Measurements from ENCODE around the gene ARF4. TPM values are rescaled to one million over a fixed set of nuclear protein-coding genes. Genes with fewer than 3 reads are reported as not detected.

Gene ARF4
- total and polyA plus RNA-seq, 2 of the 4 experiments (the other 2 are of a cell fraction) = 172 to 412 TPM

GRCh38 chr3:57538465-57538864, 58.7 kb downstream of the ARF4 start:
- in situ Hi-C loops (cut with MboI; ENCODE audit: low sequenced_read_pairs) = no loop called here
- Histone ChIP-seq H3K9me1 (ENCODE audit: insufficient read depth, low read length) (no peaks in the 10 kb centered on the region), H2BK15ac (ENCODE audit: low read depth, low read length) (no peak overlapping the region), H3K79me1 (ENCODE audit: low read depth in 1 of 2, low read length in 2 of 2) (no peaks in the 10 kb centered on the region), H2BK20ac (ENCODE audit: low read depth, low read length) (no peak overlapping the region), H3K4me1 (ENCODE audit: control insufficient read depth, insufficient read depth, low read length) (no peaks in the 10 kb centered on the region), H2AK9ac (replicated peaks; ENCODE audit: low read depth, low read length, poor library complexity) (no peak overlapping the region), H2BK120ac (ENCODE audit: low read depth, low read length) (no peak overlapping the region), H2AFZ (replicated peaks; ENCODE audit: low read length, poor library complexity) (no peak overlapping the region), H4K8ac (ENCODE audit: low read depth in 2 of 2, low read length in 2 of 2) (no peak overlapping the region), H3K56ac (ENCODE audit: extremely low read depth, insufficient read depth, low read length) (no peak overlapping the region), H2AK5ac (ENCODE audit: low read depth, low read length) (no peak overlapping the region), H3K23ac (ENCODE audit: low read depth, low read length) (no peak overlapping the region), H3K9ac (ENCODE audit: low read depth, low read length) (no peak overlapping the region), H3K18ac (ENCODE audit: low read depth, low read length) (no peak overlapping the region), H3K27me3 (ENCODE audit: control insufficient read depth, insufficient read depth, low read length) (no peaks in the 10 kb centered on the region), H4K91ac (ENCODE audit: insufficient read depth, low read depth, low read length) (no peak overlapping the region), H3K4ac (ENCODE audit: low read depth, low read length) (no peak overlapping the region), H3K14ac (replicated peaks; ENCODE audit: low read depth, low read length) (no peak overlapping the region), H2BK5ac (ENCODE audit: low read depth, low read length, poor library complexity, severe bottlenecking) (no peak overlapping the region), H3K36me3 (ENCODE audit: control insufficient read depth, insufficient read depth, low read length) (no peaks in the 10 kb centered on the region), H3K4me3 (ENCODE audit: insufficient read depth, low read depth, low read length) (no peak overlapping the region), H3K27ac (ENCODE audit: insufficient read depth, low read length) (no peak overlapping the region), H4K5ac (ENCODE audit: low read depth, low read length) (no peak overlapping the region), H3K4me2 (ENCODE audit: low read depth, low read length) (no peak overlapping the region), H3K9me3 (ENCODE audit: control insufficient read depth, insufficient read depth, low read length) (no peaks in the 10 kb centered on the region), H4K20me1 (ENCODE audit: insufficient read depth, low read length) (no peaks in the 10 kb centered on the region)
- TF ChIP-seq BHLHE40 (IDR thresholded peaks at IDR 0.05; ENCODE audit: low read depth, low read length) = no peak
- TF ChIP-seq RFX5 (IDR thresholded peaks at IDR 0.05; ENCODE audit: low read depth, low read length) = no peak
- no peak for TF ChIP-seq CTCF (conservative IDR thresholded peaks at IDR 0.05; ENCODE audit: low read depth, low read length)
- no peak for TF ChIP-seq CHD1 (IDR thresholded peaks at IDR 0.05; ENCODE audit: low read depth, low read length)
- TF ChIP-seq RCOR1 (IDR thresholded peaks at IDR 0.05; ENCODE audit: insufficient replicate concordance, low read length) = no peak
- TF ChIP-seq SMC3 (IDR thresholded peaks at IDR 0.05; ENCODE audit: low read depth, low read length) = no peak
- no peak for TF ChIP-seq POLR2A (IDR thresholded peaks at IDR 0.05; ENCODE audit: low read depth, low read length)
- TF ChIP-seq ELK1 (IDR thresholded peaks at IDR 0.05; ENCODE audit: borderline replicate concordance, low read depth, low read length) = no peak
- TF ChIP-seq FOS (IDR thresholded peaks at IDR 0.05; ENCODE audit: low read depth, low read length) = no peak
- no peak for TF ChIP-seq MAFK (IDR thresholded peaks at IDR 0.05; ENCODE audit: low read depth, low read length)
- TF ChIP-seq CEBPB (IDR thresholded peaks at IDR 0.05; ENCODE audit: low read depth, low read length) = no peak
- no peak for TF ChIP-seq MXI1 (IDR thresholded peaks at IDR 0.05; ENCODE audit: borderline replicate concordance, low read depth, low read length)
- TF ChIP-seq USF2 (IDR thresholded peaks at IDR 0.05; ENCODE audit: low read depth, low read length) = no peak
- no peak for TF ChIP-seq RAD21 (IDR thresholded peaks at IDR 0.05; ENCODE audit: low read length)
- TF ChIP-seq NFE2L2 (IDR thresholded peaks at IDR 0.05; ENCODE audit: low read depth, low read length) = no peak
- TF ChIP-seq MAZ (IDR thresholded peaks at IDR 0.05; ENCODE audit: borderline replicate concordance, low read depth, low read length) = no peak
- WGBS, 2 experiments (ENCODE audit: extremely low coverage in 2 of 2, insufficient read length in 1 of 2) = 80% methylated on average over 1 of the region's 3 CpGs; no CpG with 5 or more reads in 1 of the 2 experiments
- CTCF ChIA-PET = interaction anchor here (1.6 kb wide), 1 partner anchor 17 kb away, joined by 3 read pairs; the partner anchor contains the start of gene PDE12
- intact Hi-C loops (cut with micrococcal nuclease) = no loop called here
- dilution Hi-C loops (cut with HindIII; ENCODE audit: low sequenced_read_pairs, unreplicated experiment) = no loop called here
- POLR2A ChIA-PET (ENCODE audit: unreplicated experiment) = no interaction called here
- no TSS peak for BruUV-seq (replicated peaks)
- DNase-seq = no peak
- ATAC-seq (ENCODE audit: low read depth) = no peak

Data from IMR-90 (cell line).